GM21737 (cell line): ENCODE results near the gene NUP37.

ENCODE experiments used
- ATAC-seq: cut with Tn5 transposase; IDR thresholded peaks from one replicate; pipeline ENCODE4 v1.9.1; 2021; ENCODE audit warnings: mild to moderate bottlenecking, moderate library complexity; ENCODE audit not compliant: unreplicated experiment

The NUP37 gene

GRCh38 chr12:102033991-102034745 lies 85.7 kb downstream of the NUP37 start:
- no peak for ATAC-seq

GRCh38 chr12:102031852-102032251 lies 88.1 kb downstream of the NUP37 start:
- no peak for ATAC-seq

GRCh38 chr12:102029141-102029540 lies 90.8 kb downstream of the NUP37 start:
- no peak for ATAC-seq

- no peak for ATAC-seq
These were observed 93.2 kb downstream of the NUP37 start for GRCh38 chr12:102026728-102027127.

GRCh38 chr12:102024765-102025164 lies 95.1 kb downstream of the NUP37 start:
- ATAC-seq, result no peak

GRCh38 chr12:102023343-102023930 lies 96.5 kb downstream of the NUP37 start:
- no peak for ATAC-seq
